Thyroid gland (tissue), 4 donors: ENCODE measurements around the gene EID1.

Experiments used
- POLR2A ChIP-seq, 2 donors: fragments of 450-650 bp; IDR thresholded peaks; one replicate each; pipeline ENCODE4 v1.6.1; 2017; ENCODE audit warnings: antibody characterized with exemption in 2 of 2, mild to moderate bottlenecking in 2 of 2, moderate library complexity in 1 of 2
- TF ChIP-seq, protein P1 (sequence below), 6 experiments: fragments of 200-600 bp in 3 of 6; fragments of 450-650 bp in 3 of 6; sonication (generic) in 3 of 6; IDR thresholded peaks; one replicate each; pipeline ENCODE4 v1.5.1; 2016 to 2019; ENCODE audit warnings: antibody characterized with exemption in 6 of 6, mild to moderate bottlenecking in 2 of 6, inconsistent platforms in 1 of 6, moderate library complexity in 1 of 6

DNA sequence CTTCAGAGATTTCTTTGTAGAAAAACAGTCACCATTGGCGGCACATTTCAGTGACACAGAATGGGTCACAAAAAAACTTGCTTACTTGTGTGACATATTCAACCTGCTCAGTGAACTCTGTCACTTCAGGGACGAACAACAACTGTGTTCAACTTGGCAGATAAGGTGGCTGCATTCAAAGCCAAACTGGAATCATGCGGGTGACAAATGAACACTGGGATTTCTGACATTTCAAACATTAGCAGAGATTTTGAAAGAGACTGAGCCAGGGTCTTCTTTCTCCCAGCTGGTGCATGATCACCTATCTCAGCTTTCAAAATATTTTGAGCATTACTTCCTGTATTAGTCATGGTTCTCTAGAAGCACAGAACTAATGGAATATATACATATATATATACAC is 1.9 kb upstream of the EID1 start:
- TF ChIP-seq, protein P1, sequence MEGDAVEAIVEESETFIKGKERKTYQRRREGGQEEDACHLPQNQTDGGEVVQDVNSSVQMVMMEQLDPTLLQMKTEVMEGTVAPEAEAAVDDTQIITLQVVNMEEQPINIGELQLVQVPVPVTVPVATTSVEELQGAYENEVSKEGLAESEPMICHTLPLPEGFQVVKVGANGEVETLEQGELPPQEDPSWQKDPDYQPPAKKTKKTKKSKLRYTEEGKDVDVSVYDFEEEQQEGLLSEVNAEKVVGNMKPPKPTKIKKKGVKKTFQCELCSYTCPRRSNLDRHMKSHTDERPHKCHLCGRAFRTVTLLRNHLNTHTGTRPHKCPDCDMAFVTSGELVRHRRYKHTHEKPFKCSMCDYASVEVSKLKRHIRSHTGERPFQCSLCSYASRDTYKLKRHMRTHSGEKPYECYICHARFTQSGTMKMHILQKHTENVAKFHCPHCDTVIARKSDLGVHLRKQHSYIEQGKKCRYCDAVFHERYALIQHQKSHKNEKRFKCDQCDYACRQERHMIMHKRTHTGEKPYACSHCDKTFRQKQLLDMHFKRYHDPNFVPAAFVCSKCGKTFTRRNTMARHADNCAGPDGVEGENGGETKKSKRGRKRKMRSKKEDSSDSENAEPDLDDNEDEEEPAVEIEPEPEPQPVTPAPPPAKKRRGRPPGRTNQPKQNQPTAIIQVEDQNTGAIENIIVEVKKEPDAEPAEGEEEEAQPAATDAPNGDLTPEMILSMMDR (IDR thresholded peaks at IDR 0.05) = no peak
- no peak for TF ChIP-seq POLR2A (IDR thresholded peaks at IDR 0.05)
